ENCODE data around the gene GJA9.
"Not testable (repeated sequence)": the region's sequence is repeated elsewhere in the genome, so short reads cannot be mapped to it uniquely, and the experiment has no call there.

Gene GJA9

GRCh38 chr1:38881487-38881886 lies at the start of gene GJA9:
TSS of gene GJA9 (minus strand) at chr1:38881587. CDS start at chr1:38876098, 5,489 bp downstream.
- no peak for DNase-seq (ENCODE audit: low read depth, low spot score)

GRCh38 chr1:38929476-38929875 lies 48.1 kb upstream of the GJA9 start:
- DNase-seq (ENCODE audit: low read depth, low spot score), result no peak

GRCh38 chr1:38929054-38929453 lies 47.7 kb upstream of the GJA9 start:
- DNase-seq (ENCODE audit: low read depth, low spot score), result no peak

- DNase-seq (ENCODE audit: low read depth, low spot score), result no peak
These were observed 44.7 kb upstream of the GJA9 start for GRCh38 chr1:38926091-38926490.

GRCh38 chr1:38925391-38925790 lies 44.0 kb upstream of the GJA9 start:
- no peak for DNase-seq (ENCODE audit: low read depth, low spot score)

- no peak for DNase-seq (ENCODE audit: low read depth, low spot score)
These were observed 42.2 kb upstream of the GJA9 start for GRCh38 chr1:38923607-38924006.

- DNase-seq (ENCODE audit: low read depth, low spot score), result no peak
These were observed 37.7 kb upstream of the GJA9 start for GRCh38 chr1:38919130-38919529.

- no peak for DNase-seq (ENCODE audit: low read depth, low spot score)
These were observed 37.2 kb upstream of the GJA9 start for GRCh38 chr1:38918568-38918967.

- DNase-seq (ENCODE audit: low read depth, low spot score), result no peak
These were observed 36.4 kb upstream of the GJA9 start for GRCh38 chr1:38917772-38918171.

GRCh38 chr1:38917337-38917736 lies 36.0 kb upstream of the GJA9 start:
- DNase-seq (ENCODE audit: low read depth, low spot score), result no peak

- DNase-seq (ENCODE audit: low read depth, low spot score), result no peak
These were observed 34.1 kb upstream of the GJA9 start for GRCh38 chr1:38915352-38915948.

GRCh38 chr1:38914908-38915307 lies 33.5 kb upstream of the GJA9 start:
- not testable (repeated sequence) for DNase-seq (ENCODE audit: low read depth, low spot score)

- DNase-seq (ENCODE audit: low read depth, low spot score), result no peak
These were observed 27.4 kb upstream of the GJA9 start for GRCh38 chr1:38908821-38909220.

- DNase-seq (ENCODE audit: low read depth, low spot score), result no peak
These were observed 24.6 kb upstream of the GJA9 start for GRCh38 chr1:38905985-38906384.

- no peak for DNase-seq (ENCODE audit: low read depth, low spot score)
These were observed 18.2 kb upstream of the GJA9 start for GRCh38 chr1:38899560-38899959.

GRCh38 chr1:38898653-38899230 lies 17.4 kb upstream of the GJA9 start:
- DNase-seq (ENCODE audit: low read depth, low spot score), result no peak

- no peak for DNase-seq (ENCODE audit: low read depth, low spot score)
These were observed 14.8 kb upstream of the GJA9 start for GRCh38 chr1:38896169-38896568.

GRCh38 chr1:38892976-38893375 lies 11.6 kb upstream of the GJA9 start:
- no peak for DNase-seq (ENCODE audit: low read depth, low spot score)

GRCh38 chr1:38891753-38892152 lies 10.4 kb upstream of the GJA9 start:
- DNase-seq (ENCODE audit: low read depth, low spot score), result peak; percentile 54

GRCh38 chr1:38889589-38889988 lies 8.2 kb upstream of the GJA9 start:
- DNase-seq (ENCODE audit: low read depth, low spot score), result no peak

- DNase-seq (ENCODE audit: low read depth, low spot score), result no peak
These were observed 7.3 kb upstream of the GJA9 start for GRCh38 chr1:38888423-38889333.

GRCh38 chr1:38885092-38885491 lies 3.7 kb upstream of the GJA9 start:
- no peak for DNase-seq (ENCODE audit: low read depth, low spot score)

- DNase-seq (ENCODE audit: low read depth, low spot score), result no peak
These were observed 5.6 kb downstream of the GJA9 start for GRCh38 chr1:38875811-38876210.
